Kidney capillary endothelial cell (primary cell): ENCODE measurements around the gene BMPER.

Experiments used
- DNase-seq: peaks from one replicate; pipeline ENCODE4 v3.0.0-alpha.2; 2018; ENCODE audit warnings: low spot score

The BMPER gene

GRCh38 chr7:34181271-34181958, 276.1 kb downstream of the BMPER start:
- no peak for DNase-seq

- no peak for DNase-seq
Observed at GRCh38 chr7:34184466-34184865, 279.1 kb downstream of the BMPER start.

DNA sequence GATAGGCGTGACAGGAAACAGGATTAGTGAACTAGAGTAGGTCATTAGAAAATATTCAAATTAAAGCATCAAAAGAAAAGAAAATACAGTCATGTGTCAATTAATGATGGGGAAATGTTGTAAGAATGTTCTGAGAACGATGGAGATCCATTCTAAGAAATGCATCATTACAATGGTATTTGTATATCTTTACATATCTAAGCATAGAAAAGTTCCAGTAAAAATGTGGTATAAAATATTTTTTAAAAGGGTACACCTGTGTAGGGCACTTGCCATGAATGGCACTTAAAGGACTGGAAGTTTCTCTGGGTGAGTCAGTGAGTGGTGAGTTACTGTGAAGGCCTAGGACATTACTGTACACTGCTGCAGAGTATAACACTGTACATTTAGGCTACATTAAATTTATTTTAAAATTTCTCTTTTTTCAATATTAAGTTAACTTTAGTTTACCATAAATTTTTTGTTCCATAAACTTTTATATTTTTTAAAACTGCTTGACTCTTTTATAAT, 282.5 kb downstream of the BMPER start:
- DNase-seq = no peak

- DNase-seq = no peak
Observed at GRCh38 chr7:34189031-34189430, 283.7 kb downstream of the BMPER start.

DNA sequence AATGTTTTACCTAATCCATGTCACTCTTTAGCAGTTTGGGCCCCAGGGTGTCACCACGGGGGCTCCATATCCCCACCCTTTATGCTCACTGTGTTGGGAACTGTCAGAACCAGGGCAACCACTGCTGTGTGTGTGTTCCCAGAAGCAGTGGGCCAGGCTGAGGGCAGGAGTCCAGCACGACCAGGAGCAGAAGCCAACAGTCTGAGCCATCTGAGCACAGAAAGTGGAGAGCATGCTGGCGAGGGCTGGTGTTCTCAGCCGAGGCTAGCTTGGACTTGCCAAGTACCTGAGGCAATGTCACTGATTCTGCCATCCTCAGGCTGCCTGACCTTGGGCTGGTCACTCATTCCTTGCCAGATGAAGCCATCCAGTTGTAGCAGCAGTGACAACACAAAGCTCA, 285.0 kb downstream of the BMPER start:
- no peak for DNase-seq

- DNase-seq = no peak
Observed at GRCh38 chr7:34191162-34191561, 285.8 kb downstream of the BMPER start.

GRCh38 chr7:34191771-34192479, 286.6 kb downstream of the BMPER start:
- no peak for DNase-seq

- no peak for DNase-seq
Observed at GRCh38 chr7:34192906-34193305, 287.6 kb downstream of the BMPER start.

- no peak for DNase-seq
Observed at GRCh38 chr7:34198231-34198641, 292.9 kb downstream of the BMPER start.
